ENCODE results near the gene AKAP8L.
"Not testable (repeated sequence)": the region's sequence is repeated elsewhere in the genome, so short reads cannot be mapped to it uniquely, and the experiment has no call there.

The AKAP8L gene

GRCh38 chr19:15353908-15354307 is 64.9 kb downstream of the AKAP8L start:
- no peaks in the 10 kb centered on the region for H3K4me1 ChIP-seq (ENCODE audit: control insufficient read depth in 1 of 2, insufficient read depth in 1 of 2, low read depth in 1 of 2, low read length in 1 of 2)
- peaks cover 64% of the 10 kb centered on the region for H3K36me3 ChIP-seq
- TF ChIP-seq CTCF (IDR thresholded peaks at IDR 0.05): no peak
- H3K4me3 ChIP-seq (ENCODE audit: low read depth in 1 of 2, low read length in 1 of 2): no peak overlapping the region
- H3K27ac ChIP-seq: no peak overlapping the region
- H3K9me3 ChIP-seq: no peaks in the 10 kb centered on the region
- H3K27me3 ChIP-seq: no peaks in the 10 kb centered on the region

GRCh38 chr19:15352535-15352934 is 66.3 kb downstream of the AKAP8L start:
- H3K27ac ChIP-seq; H3K4me3 ChIP-seq (ENCODE audit: low read depth in 1 of 2, low read length in 1 of 2): not testable (repeated sequence)
- H3K36me3 ChIP-seq: peaks cover 51% of the 10 kb centered on the region

GRCh38 chr19:15341328-15341727 is 77.5 kb downstream of the AKAP8L start:
- H3K36me3 ChIP-seq: peaks cover 26% of the 10 kb centered on the region

More at GRCh38 chr19:15352535-15352934, 66.3 kb downstream of the AKAP8L start:
- not testable (repeated sequence) for H3K9me3 ChIP-seq; H3K4me1 ChIP-seq (ENCODE audit: control insufficient read depth in 1 of 2, insufficient read depth in 1 of 2, low read depth in 1 of 2, low read length in 1 of 2); H3K27me3 ChIP-seq

GRCh38 chr19:15340086-15340485 is 78.7 kb downstream of the AKAP8L start:
- H3K4me3 ChIP-seq (ENCODE audit: low read depth in 1 of 2, low read length in 1 of 2): no peak overlapping the region
- H3K4me1 ChIP-seq (ENCODE audit: control insufficient read depth in 1 of 2, insufficient read depth in 1 of 2, low read depth in 1 of 2, low read length in 1 of 2): no peaks in the 10 kb centered on the region
- H3K27ac ChIP-seq: no peak overlapping the region
- peaks cover 17% of the 10 kb centered on the region for H3K36me3 ChIP-seq
- no peaks in the 10 kb centered on the region for H3K9me3 ChIP-seq
- no peak for TF ChIP-seq CTCF (IDR thresholded peaks at IDR 0.05)
- H3K27me3 ChIP-seq: no peaks in the 10 kb centered on the region

More at GRCh38 chr19:15341328-15341727, 77.5 kb downstream of the AKAP8L start:
- H3K27me3 ChIP-seq; H3K4me3 ChIP-seq (ENCODE audit: low read depth in 1 of 2, low read length in 1 of 2); H3K27ac ChIP-seq; H3K4me1 ChIP-seq (ENCODE audit: control insufficient read depth in 1 of 2, insufficient read depth in 1 of 2, low read depth in 1 of 2, low read length in 1 of 2); H3K9me3 ChIP-seq: not testable (repeated sequence)

- H3K4me1 ChIP-seq (ENCODE audit: control insufficient read depth in 1 of 2, insufficient read depth in 1 of 2, low read depth in 1 of 2, low read length in 1 of 2): peaks cover 20 to 21% of the 10 kb centered on the region in 2 experiments
- TF ChIP-seq CTCF (IDR thresholded peaks at IDR 0.05): no peak
- H3K4me3 ChIP-seq (ENCODE audit: low read depth in 1 of 2, low read length in 1 of 2): no peak overlapping the region
- peaks cover 4% of the 10 kb centered on the region for H3K36me3 ChIP-seq
- H3K27ac ChIP-seq: no peak overlapping the region
- H3K27me3 ChIP-seq: no peaks in the 10 kb centered on the region
- no peaks in the 10 kb centered on the region for H3K9me3 ChIP-seq
Measured at GRCh38 chr19:15337202-15337601, 81.6 kb downstream of the AKAP8L start.

GRCh38 chr19:15335992-15336391 is 82.8 kb downstream of the AKAP8L start:
- not testable (repeated sequence) for H3K9me3 ChIP-seq; H3K27me3 ChIP-seq; H3K4me3 ChIP-seq (ENCODE audit: low read depth in 1 of 2, low read length in 1 of 2); H3K36me3 ChIP-seq; H3K27ac ChIP-seq
- H3K4me1 ChIP-seq (ENCODE audit: control insufficient read depth in 1 of 2, insufficient read depth in 1 of 2, low read depth in 1 of 2, low read length in 1 of 2): peaks cover 24% of the 10 kb centered on the region in 2 experiments

- Histone ChIP-seq H3K27ac (peak within 1 kb of the TSS; percentile 96), H3K27me3 (no peaks in the 10 kb centered on the region), H3K9me3 (no peaks in the 10 kb centered on the region), H3K4me1 (ENCODE audit: control insufficient read depth in 1 of 2, insufficient read depth in 1 of 2, low read depth in 1 of 2, low read length in 1 of 2) (peaks cover 48 to 59% of the 10 kb centered on the region in 2 experiments), H3K36me3 (no peaks in the 10 kb centered on the region), H3K4me3 (ENCODE audit: low read depth in 1 of 2, low read length in 1 of 2) (peak within 1 kb of the TSS; percentile 85 to 91)
- TF ChIP-seq CTCF (IDR thresholded peaks at IDR 0.05): no peak
Measured at GRCh38 chr19:15332311-15332996, 86.3 kb downstream of the AKAP8L start, which contains the start of gene BRD4. Gene BRD4 (minus strand): TSS chr19:15332539. CDS start chr19:15273099, 59,440 bp downstream.

Measured in neutrophil (primary cell).